Keratinocyte (primary cell): Measurements from ENCODE around the gene ANXA1. TPM values are rescaled to one million over a fixed set of nuclear protein-coding genes. Genes with fewer than 3 reads are reported as not detected.

Experiments
- DNase-seq: peaks from one replicate; pipeline ENCODE4 v3.0.0-alpha.2; 2011; ENCODE audit warnings: low read depth, missing footprints, low spot score
- FAIRE-seq: peaks from 2 replicates; lab custom pipeline; 2011; peaks lifted over from hg19 to GRCh38; lab: Jason Lieb, UNC
- H2AFZ ChIP-seq: 2 replicates; pipeline ENCODE4 v1.6.0; 2012; ENCODE audit warnings: low read length, control low read depth, inconsistent platforms; ENCODE audit not compliant: control insufficient read depth
- H3K27ac ChIP-seq: 2 replicates; pipeline ENCODE4 v1.5.1; 2011; ENCODE audit warnings: low read length; ENCODE audit not compliant: control insufficient read depth, insufficient read depth
- H3K27me3 ChIP-seq: 3 replicates; pipeline ENCODE4 v1.6.0; 2011; ENCODE audit warnings: low read length; ENCODE audit not compliant: control insufficient read depth, insufficient read depth; ENCODE audit errors: extremely low read depth
- H3K36me3 ChIP-seq, 2 experiments: 2 replicates in 1 of 2; 3 replicates in 1 of 2; pipeline ENCODE4 v1.5.1; 2011; ENCODE audit warnings: low read length in 2 of 2, mild to moderate bottlenecking in 1 of 2; ENCODE audit not compliant: control insufficient read depth in 2 of 2, insufficient read depth in 2 of 2; ENCODE audit errors: extremely low read depth in 1 of 2
- H3K4me1 ChIP-seq: 3 replicates; pipeline ENCODE4 v1.5.1; 2011; ENCODE audit warnings: low read length; ENCODE audit not compliant: control insufficient read depth, insufficient read depth; ENCODE audit errors: extremely low read depth
- H3K4me2 ChIP-seq: 3 replicates; pipeline ENCODE4 v1.6.0; 2011; ENCODE audit warnings: low read depth, low read length; ENCODE audit not compliant: control insufficient read depth, insufficient read depth; ENCODE audit errors: extremely low read depth
- H3K4me3 ChIP-seq, 3 experiments: fragments of 200-600 bp in 1 of 3; sonication (generic) in 1 of 3; 2 replicates in 2 of 3; 3 replicates in 1 of 3; pipeline ENCODE4 v1.5.1; 2011 to 2016; ENCODE audit warnings: low read length in 3 of 3, mild to moderate bottlenecking in 3 of 3, control low read depth in 2 of 3, inconsistent platforms in 1 of 3, low read depth in 1 of 3, mixed read lengths in 1 of 3, mixed run types in 1 of 3, moderate library complexity in 1 of 3; ENCODE audit not compliant: control insufficient read depth in 2 of 3, insufficient read depth in 2 of 3; ENCODE audit errors: extremely low read depth in 1 of 3
- H3K79me2 ChIP-seq: 2 replicates; pipeline ENCODE4 v1.6.0; 2012; ENCODE audit warnings: low read length; ENCODE audit not compliant: control insufficient read depth, insufficient read depth
- H3K9ac ChIP-seq: 3 replicates; pipeline ENCODE4 v1.6.0; 2011; ENCODE audit warnings: low read length; ENCODE audit not compliant: control insufficient read depth, insufficient read depth; ENCODE audit errors: extremely low read depth
- H3K9me1 ChIP-seq: 3 replicates; pipeline ENCODE4 v1.6.0; 2011; ENCODE audit warnings: low read length; ENCODE audit not compliant: control insufficient read depth, insufficient read depth; ENCODE audit errors: extremely low read depth
- H3K9me3 ChIP-seq: 2 replicates; pipeline ENCODE4 v1.5.1; 2012; ENCODE audit warnings: low read depth, low read length; ENCODE audit not compliant: control insufficient read depth
- H4K20me1 ChIP-seq: 3 replicates; pipeline ENCODE4 v1.6.0; 2011; ENCODE audit warnings: low read length; ENCODE audit not compliant: control insufficient read depth, insufficient read depth; ENCODE audit errors: extremely low read depth
- EZH2 ChIP-seq: IDR thresholded peaks from one replicate; pipeline ENCODE4 v1.6.1; 2012; ENCODE audit warnings: inconsistent platforms, mild to moderate bottlenecking, low read length, moderate library complexity
- dilution Hi-C: fragments of 300-500 bp; cut with MboI; formaldehyde crosslinking; loops from one replicate; pipeline ENCODE4 v1.7.0; 2020; ENCODE audit warnings: low sequenced_read_pairs; ENCODE audit not compliant: extremely low pct_ligation_motif_present
- polyA plus RNA-seq, 5 experiments: library from polyadenylated mRNA; depleted of rRNA in 3 of 5; stranded (reverse) in 3 of 5; stranded (forward) in 1 of 5; unstranded in 1 of 5; fragments of >200 nt; gene quantifications; 1 replicate in 1 of 5; 2 replicates in 3 of 5; 3 replicates in 1 of 5; pipeline versions ENCODE4 v1.2.1 to v1.2.3, GENCODE V29; 2011 to 2012; ENCODE audit warnings: missing spikeins in 2 of 5, low read depth in 1 of 5, low replicate concordance in 1 of 5
- TF ChIP-seq, protein P1 (sequence below), 3 experiments: IDR thresholded peaks in 1 of 3; conservative IDR thresholded peaks in 1 of 3; optimal IDR thresholded peaks in 1 of 3; 2 replicates in 2 of 3; 3 replicates in 1 of 3; pipeline versions ENCODE3 to v1.5.1; 2011; ENCODE audit warnings: low read length in 3 of 3, mild to moderate bottlenecking in 3 of 3, moderate library complexity in 2 of 3, control low read depth in 1 of 3, inconsistent platforms in 1 of 3; ENCODE audit not compliant: insufficient read depth in 2 of 3; ENCODE audit errors: extremely low read depth in 1 of 3

ANXA1 gene
- polyA plus RNA-seq, 1 donor (not counting 4 experiments of a cell fraction or from before 2014, with no cell fraction given) = 1,449 TPM

GRCh38 chr9:73137286-73137899, 14.3 kb upstream of the ANXA1 start:
- Histone ChIP-seq H3K4me2 (peak overlapping the region; percentile 22), H4K20me1 (no peaks in the 10 kb centered on the region), H3K9me1 (no peaks in the 10 kb centered on the region), H3K27me3 (no peaks in the 10 kb centered on the region), H2AFZ (peak overlapping the region; percentile 3), H3K36me3 (no peaks in the 10 kb centered on the region), H3K9me3 (no peaks in the 10 kb centered on the region), H3K4me3 (peak overlapping the region in 1 of 3 experiments; percentile 21), H3K27ac (peak overlapping the region; percentile 53), H3K4me1 (peaks cover 47% of the 10 kb centered on the region), H3K79me2 (no peaks in the 10 kb centered on the region), H3K9ac (peak overlapping the region; percentile 26)
- DNase-seq = no peak
- dilution Hi-C loops = no loop called here
- TF ChIP-seq, protein P1, sequence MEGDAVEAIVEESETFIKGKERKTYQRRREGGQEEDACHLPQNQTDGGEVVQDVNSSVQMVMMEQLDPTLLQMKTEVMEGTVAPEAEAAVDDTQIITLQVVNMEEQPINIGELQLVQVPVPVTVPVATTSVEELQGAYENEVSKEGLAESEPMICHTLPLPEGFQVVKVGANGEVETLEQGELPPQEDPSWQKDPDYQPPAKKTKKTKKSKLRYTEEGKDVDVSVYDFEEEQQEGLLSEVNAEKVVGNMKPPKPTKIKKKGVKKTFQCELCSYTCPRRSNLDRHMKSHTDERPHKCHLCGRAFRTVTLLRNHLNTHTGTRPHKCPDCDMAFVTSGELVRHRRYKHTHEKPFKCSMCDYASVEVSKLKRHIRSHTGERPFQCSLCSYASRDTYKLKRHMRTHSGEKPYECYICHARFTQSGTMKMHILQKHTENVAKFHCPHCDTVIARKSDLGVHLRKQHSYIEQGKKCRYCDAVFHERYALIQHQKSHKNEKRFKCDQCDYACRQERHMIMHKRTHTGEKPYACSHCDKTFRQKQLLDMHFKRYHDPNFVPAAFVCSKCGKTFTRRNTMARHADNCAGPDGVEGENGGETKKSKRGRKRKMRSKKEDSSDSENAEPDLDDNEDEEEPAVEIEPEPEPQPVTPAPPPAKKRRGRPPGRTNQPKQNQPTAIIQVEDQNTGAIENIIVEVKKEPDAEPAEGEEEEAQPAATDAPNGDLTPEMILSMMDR (optimal IDR thresholded peaks at IDR 0.05 in 1 of 3, IDR thresholded peaks at IDR 0.05 in 1 of 3, conservative IDR thresholded peaks at IDR 0.05 in 1 of 3; ENCODE audit: extremely low read depth in 1 of 3, insufficient read depth in 2 of 3, low read length in 3 of 3) = peak in 1 of 3 experiments; percentile 20
- no peak for TF ChIP-seq EZH2
- FAIRE-seq = peak; percentile 90

DNA sequence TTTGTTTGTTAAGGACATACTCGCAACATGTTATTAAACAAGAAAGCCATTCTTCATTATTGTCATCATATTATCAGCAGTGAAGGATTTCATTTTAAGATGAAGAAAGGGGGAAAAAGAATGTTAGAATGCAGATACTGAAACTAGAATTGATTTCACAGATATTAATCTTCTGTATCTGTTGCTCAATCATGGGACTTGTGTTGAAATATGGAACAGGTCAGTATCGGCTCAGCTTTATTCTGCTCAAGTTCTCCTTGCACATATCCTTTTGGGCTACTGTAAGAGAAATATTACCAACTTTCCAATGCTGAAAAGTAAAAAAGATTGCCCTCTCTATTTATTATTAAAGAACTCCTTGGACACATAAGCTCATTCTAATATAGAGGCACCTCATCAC, 13.8 kb upstream of the ANXA1 start:
- Histone ChIP-seq H3K4me1 (peaks cover 45% of the 10 kb centered on the region), H4K20me1 (no peaks in the 10 kb centered on the region), H2AFZ (no peak overlapping the region), H3K4me2 (peak overlapping the region; percentile 22), H3K4me3 (no peak overlapping the region), H3K9me1 (no peaks in the 10 kb centered on the region), H3K9me3 (no peaks in the 10 kb centered on the region), H3K36me3 (no peaks in the 10 kb centered on the region), H3K27ac (peak overlapping the region; percentile 53), H3K79me2 (no peaks in the 10 kb centered on the region), H3K9ac (no peak overlapping the region), H3K27me3 (no peaks in the 10 kb centered on the region)
- dilution Hi-C loops = no loop called here
- FAIRE-seq = no peak
- no peak for DNase-seq
- no peak for TF ChIP-seq EZH2

- Histone ChIP-seq H3K9ac (no peak overlapping the region), H2AFZ (no peak overlapping the region), H3K9me3 (no peaks in the 10 kb centered on the region), H3K4me2 (no peak overlapping the region), H3K27ac (no peak overlapping the region), H3K4me1 (peaks cover 45% of the 10 kb centered on the region), H3K79me2 (no peaks in the 10 kb centered on the region), H3K9me1 (no peaks in the 10 kb centered on the region), H3K36me3 (no peaks in the 10 kb centered on the region), H3K4me3 (no peak overlapping the region), H4K20me1 (no peaks in the 10 kb centered on the region), H3K27me3 (no peaks in the 10 kb centered on the region)
- no peak for FAIRE-seq
- dilution Hi-C loops = no loop called here
- TF ChIP-seq EZH2 = no peak
- TF ChIP-seq, protein P1 (optimal IDR thresholded peaks at IDR 0.05 in 1 of 3, IDR thresholded peaks at IDR 0.05 in 1 of 3, conservative IDR thresholded peaks at IDR 0.05 in 1 of 3; ENCODE audit: extremely low read depth in 1 of 3, insufficient read depth in 2 of 3, low read length in 3 of 3) = no peak
- DNase-seq = no peak
These were observed 13.1 kb upstream of the ANXA1 start for GRCh38 chr9:73138516-73138915.
